Measurements from ENCODE around the gene RMC1.

RMC1 gene

DNA sequence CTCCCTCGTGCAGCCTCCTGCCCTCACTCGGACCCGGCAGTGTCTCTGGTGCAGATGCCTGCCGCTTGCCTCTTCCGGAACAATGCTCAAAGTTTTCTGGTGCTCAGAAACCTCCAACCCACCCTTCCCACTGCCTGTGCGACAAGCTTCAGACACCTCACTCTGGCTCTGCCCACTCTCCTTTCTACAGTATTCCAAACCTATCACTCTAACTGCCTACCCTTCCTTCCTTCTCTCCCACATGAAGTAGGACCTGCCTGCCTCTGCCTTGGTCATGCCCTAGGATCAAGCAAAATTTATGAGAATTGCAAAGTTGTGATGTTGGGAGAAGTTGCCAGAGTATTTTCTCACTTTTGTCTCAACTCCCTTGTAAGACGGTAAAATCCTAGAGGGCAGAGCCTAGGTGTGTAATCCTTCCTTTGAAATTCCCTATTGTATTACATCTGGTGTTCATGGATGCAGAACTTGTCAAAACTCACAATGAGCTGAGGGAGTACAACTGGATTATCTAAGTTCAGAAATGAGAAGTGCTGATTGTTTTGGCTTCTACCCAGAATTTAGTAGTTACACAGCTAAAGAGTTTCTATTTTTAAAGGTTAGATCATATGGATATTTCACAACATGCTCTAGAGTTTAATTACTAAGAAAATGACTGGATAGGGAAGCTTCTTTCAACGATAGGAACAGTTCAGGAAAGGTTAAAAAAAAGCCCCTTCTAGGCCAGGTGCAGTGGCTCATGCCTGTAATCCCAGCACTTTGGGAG is 75.8 kb downstream of the RMC1 start:
- no peak for DNase-seq (ENCODE audit: extremely low read depth, low read depth)
- TF ChIP-seq, protein P1, sequence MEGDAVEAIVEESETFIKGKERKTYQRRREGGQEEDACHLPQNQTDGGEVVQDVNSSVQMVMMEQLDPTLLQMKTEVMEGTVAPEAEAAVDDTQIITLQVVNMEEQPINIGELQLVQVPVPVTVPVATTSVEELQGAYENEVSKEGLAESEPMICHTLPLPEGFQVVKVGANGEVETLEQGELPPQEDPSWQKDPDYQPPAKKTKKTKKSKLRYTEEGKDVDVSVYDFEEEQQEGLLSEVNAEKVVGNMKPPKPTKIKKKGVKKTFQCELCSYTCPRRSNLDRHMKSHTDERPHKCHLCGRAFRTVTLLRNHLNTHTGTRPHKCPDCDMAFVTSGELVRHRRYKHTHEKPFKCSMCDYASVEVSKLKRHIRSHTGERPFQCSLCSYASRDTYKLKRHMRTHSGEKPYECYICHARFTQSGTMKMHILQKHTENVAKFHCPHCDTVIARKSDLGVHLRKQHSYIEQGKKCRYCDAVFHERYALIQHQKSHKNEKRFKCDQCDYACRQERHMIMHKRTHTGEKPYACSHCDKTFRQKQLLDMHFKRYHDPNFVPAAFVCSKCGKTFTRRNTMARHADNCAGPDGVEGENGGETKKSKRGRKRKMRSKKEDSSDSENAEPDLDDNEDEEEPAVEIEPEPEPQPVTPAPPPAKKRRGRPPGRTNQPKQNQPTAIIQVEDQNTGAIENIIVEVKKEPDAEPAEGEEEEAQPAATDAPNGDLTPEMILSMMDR (IDR thresholded peaks at IDR 0.05; ENCODE audit: low read depth, low read length): no peak

DNA sequence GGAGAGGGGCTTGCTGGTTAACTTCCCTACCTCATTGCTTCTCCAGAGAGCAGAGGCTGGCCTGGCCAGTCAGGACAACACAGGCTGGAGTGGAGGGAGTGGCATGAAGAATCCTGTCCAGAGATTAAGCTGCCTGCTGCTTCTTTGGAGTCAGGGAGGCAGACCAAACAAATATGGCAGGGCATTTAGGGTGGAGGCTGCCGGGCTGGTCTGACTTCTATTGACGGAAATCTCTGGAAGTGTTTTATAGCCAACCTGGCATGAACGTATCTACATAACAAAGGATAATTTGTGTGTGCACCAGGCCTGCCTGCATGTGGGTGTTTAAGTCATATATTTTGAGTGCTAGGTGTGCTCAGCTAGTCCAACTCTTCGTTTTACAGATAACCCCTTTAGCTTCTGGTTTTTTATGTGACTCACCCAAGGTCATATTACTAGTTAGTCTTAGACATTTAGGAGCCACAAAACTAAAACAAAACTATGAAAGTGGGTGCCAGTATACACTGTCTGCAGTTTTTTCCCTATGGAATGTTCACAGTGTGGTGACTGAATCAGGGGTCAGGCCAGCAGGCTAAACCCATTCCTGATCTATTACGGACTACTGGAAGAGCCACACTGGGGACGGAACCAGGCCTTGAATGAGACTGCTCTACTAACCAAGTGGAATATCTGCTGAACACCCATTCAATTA is 77.5 kb downstream of the RMC1 start:
- DNase-seq (ENCODE audit: extremely low read depth, low read depth): peak; percentile 37
- TF ChIP-seq, protein P1 (IDR thresholded peaks at IDR 0.05; ENCODE audit: low read depth, low read length): no peak

All from AG09319 (cell line).